ENCODE data around the gene PAGR1. TPM values are rescaled to one million over a fixed set of nuclear protein-coding genes. Genes with fewer than 3 reads are reported as not detected.

PAGR1 gene
- total and polyA plus RNA-seq, 2 of the 13 experiments (the other 11 are each of a cell fraction or from before 2014, with no cell fraction given), result 9.8 to 66.4 TPM

DNA sequence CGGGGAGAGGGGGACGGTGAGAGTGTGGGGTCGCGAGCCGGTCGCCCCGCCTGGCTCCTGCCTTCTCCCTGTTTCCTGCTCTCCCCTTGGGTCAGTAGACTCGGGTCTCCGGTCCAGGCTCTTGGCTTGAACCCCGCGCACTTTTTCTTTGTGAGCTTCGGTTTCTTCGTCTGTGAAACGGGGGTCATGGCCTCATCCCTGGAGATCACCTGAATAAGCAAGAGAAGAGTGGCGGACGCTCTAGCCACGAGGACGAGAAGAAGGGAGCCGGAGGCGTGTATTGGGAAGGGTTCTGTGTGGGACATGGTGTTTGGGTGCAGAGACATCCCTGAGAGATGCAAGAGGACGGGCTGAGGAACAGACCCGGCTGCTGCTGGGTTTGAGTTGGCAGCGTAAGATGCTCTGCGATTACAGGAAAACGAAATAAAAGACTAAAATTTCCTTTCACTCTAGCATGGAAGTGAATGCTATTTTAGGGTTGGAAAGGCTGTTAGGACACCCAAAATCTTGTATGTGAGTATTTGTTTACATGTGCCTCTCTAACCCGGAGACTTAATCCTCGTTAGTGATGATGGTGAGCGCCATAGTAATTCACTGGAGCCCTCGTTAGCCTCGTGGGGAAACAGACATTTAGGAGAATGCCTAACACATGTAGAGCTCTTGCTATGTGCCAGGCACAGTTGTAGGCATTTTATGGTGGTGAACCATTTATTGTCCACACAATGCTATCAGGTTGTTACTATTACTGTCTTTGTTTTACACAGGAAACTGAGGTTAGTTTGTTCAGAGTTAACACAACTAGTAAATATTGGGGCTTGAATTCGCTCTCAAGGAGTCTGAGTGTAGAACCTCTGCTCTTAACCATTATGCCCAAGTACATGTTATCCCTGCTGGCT, 24.8 kb upstream of the PAGR1 start (continued):
- TF ChIP-seq, protein P1, sequence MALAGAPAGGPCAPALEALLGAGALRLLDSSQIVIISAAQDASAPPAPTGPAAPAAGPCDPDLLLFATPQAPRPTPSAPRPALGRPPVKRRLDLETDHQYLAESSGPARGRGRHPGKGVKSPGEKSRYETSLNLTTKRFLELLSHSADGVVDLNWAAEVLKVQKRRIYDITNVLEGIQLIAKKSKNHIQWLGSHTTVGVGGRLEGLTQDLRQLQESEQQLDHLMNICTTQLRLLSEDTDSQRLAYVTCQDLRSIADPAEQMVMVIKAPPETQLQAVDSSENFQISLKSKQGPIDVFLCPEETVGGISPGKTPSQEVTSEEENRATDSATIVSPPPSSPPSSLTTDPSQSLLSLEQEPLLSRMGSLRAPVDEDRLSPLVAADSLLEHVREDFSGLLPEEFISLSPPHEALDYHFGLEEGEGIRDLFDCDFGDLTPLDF (CRISPR knock-in tag; IDR thresholded peaks at IDR 0.05), result no peak
- TF ChIP-seq, protein P2, sequence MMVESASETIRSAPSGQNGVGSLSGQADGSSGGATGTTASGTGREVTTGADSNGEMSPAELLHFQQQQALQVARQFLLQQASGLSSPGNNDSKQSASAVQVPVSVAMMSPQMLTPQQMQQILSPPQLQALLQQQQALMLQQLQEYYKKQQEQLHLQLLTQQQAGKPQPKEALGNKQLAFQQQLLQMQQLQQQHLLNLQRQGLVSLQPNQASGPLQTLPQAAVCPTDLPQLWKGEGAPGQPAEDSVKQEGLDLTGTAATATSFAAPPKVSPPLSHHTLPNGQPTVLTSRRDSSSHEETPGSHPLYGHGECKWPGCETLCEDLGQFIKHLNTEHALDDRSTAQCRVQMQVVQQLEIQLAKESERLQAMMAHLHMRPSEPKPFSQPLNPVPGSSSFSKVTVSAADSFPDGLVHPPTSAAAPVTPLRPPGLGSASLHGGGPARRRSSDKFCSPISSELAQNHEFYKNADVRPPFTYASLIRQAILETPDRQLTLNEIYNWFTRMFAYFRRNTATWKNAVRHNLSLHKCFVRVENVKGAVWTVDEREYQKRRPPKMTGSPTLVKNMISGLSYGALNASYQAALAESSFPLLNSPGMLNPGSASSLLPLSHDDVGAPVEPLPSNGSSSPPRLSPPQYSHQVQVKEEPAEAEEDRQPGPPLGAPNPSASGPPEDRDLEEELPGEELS (CRISPR knock-in tag; IDR thresholded peaks at IDR 0.05), result no peak
- 0 out of 2 replicates have a peak, but pooled peaks have one; percentile 62 for TF ChIP-seq ELF4 (CRISPR knock-in tag; IDR thresholded peaks at IDR 0.05; ENCODE audit: borderline replicate concordance)
- TF ChIP-seq ZNF616 (CRISPR knock-in tag; IDR thresholded peaks at IDR 0.05; ENCODE audit: low read depth), result peak; percentile 23; the same call in 1 of the 2 replicates
- TF ChIP-seq, protein P3, sequence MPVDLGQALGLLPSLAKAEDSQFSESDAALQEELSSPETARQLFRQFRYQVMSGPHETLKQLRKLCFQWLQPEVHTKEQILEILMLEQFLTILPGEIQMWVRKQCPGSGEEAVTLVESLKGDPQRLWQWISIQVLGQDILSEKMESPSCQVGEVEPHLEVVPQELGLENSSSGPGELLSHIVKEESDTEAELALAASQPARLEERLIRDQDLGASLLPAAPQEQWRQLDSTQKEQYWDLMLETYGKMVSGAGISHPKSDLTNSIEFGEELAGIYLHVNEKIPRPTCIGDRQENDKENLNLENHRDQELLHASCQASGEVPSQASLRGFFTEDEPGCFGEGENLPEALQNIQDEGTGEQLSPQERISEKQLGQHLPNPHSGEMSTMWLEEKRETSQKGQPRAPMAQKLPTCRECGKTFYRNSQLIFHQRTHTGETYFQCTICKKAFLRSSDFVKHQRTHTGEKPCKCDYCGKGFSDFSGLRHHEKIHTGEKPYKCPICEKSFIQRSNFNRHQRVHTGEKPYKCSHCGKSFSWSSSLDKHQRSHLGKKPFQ (CRISPR knock-in tag; IDR thresholded peaks at IDR 0.05; ENCODE audit: insufficient replicate concordance), result peak; percentile 27
- 0 out of 2 replicates have a peak, but pooled peaks have one; percentile 4 for TF ChIP-seq NAIF1 (CRISPR knock-in tag; IDR thresholded peaks at IDR 0.05; ENCODE audit: borderline replicate concordance)
- TF ChIP-seq, protein P4, sequence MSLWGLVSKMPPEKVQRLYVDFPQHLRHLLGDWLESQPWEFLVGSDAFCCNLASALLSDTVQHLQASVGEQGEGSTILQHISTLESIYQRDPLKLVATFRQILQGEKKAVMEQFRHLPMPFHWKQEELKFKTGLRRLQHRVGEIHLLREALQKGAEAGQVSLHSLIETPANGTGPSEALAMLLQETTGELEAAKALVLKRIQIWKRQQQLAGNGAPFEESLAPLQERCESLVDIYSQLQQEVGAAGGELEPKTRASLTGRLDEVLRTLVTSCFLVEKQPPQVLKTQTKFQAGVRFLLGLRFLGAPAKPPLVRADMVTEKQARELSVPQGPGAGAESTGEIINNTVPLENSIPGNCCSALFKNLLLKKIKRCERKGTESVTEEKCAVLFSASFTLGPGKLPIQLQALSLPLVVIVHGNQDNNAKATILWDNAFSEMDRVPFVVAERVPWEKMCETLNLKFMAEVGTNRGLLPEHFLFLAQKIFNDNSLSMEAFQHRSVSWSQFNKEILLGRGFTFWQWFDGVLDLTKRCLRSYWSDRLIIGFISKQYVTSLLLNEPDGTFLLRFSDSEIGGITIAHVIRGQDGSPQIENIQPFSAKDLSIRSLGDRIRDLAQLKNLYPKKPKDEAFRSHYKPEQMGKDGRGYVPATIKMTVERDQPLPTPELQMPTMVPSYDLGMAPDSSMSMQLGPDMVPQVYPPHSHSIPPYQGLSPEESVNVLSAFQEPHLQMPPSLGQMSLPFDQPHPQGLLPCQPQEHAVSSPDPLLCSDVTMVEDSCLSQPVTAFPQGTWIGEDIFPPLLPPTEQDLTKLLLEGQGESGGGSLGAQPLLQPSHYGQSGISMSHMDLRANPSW (CRISPR knock-in tag; IDR thresholded peaks at IDR 0.05; ENCODE audit: borderline replicate concordance), result 0 out of 2 replicates have a peak, but pooled peaks have one; percentile 1
- 0 out of 2 replicates have a peak, but pooled peaks have one; percentile 14 for TF ChIP-seq ZFP41 (CRISPR knock-in tag; IDR thresholded peaks at IDR 0.05; ENCODE audit: borderline replicate concordance)
- TF ChIP-seq KLF13 (CRISPR knock-in tag; IDR thresholded peaks at IDR 0.05), result peak; percentile 10; the same call in 1 of the 2 replicates
- TF ChIP-seq ZNF232 (CRISPR knock-in tag; IDR thresholded peaks at IDR 0.05; ENCODE audit: borderline replicate concordance), result peak; percentile 43; the same call in 1 of the 2 replicates
- TF ChIP-seq, protein P5, sequence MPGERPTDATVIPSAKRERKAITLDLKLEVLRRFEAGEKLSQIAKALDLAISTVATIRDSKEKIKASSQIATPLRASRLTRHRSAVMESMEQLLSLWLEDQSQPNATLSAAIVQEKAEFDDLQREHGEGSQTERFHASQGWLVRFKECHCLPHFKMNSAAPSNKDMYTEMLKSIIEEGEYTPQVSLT (CRISPR knock-in tag; IDR thresholded peaks at IDR 0.05; ENCODE audit: borderline replicate concordance, low read depth), result no peak
- TF ChIP-seq HOXA9 (CRISPR knock-in tag; IDR thresholded peaks at IDR 0.05; ENCODE audit: borderline replicate concordance), result peak; percentile 12; the same call in 1 of the 2 replicates
- 0 out of 2 replicates have a peak, but pooled peaks have one; percentile 4 for TF ChIP-seq ZNF839 (CRISPR knock-in tag; IDR thresholded peaks at IDR 0.05; ENCODE audit: borderline replicate concordance)
- TF ChIP-seq, protein P6, sequence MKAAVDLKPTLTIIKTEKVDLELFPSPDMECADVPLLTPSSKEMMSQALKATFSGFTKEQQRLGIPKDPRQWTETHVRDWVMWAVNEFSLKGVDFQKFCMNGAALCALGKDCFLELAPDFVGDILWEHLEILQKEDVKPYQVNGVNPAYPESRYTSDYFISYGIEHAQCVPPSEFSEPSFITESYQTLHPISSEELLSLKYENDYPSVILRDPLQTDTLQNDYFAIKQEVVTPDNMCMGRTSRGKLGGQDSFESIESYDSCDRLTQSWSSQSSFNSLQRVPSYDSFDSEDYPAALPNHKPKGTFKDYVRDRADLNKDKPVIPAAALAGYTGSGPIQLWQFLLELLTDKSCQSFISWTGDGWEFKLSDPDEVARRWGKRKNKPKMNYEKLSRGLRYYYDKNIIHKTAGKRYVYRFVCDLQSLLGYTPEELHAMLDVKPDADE (CRISPR knock-in tag; IDR thresholded peaks at IDR 0.05), result no peak

Data from HepG2 (cell line).